Medulla oblongata (tissue), 1 donor: ENCODE results near the gene ANKRD24.
A peak's percentile ranks its signal among the peaks of the same experiment; 100 is the strongest.
"Not testable (repeated sequence)": the region's sequence is repeated elsewhere in the genome, so short reads cannot be mapped to it uniquely, and the experiment has no call there.

Experiments
- DNase-seq: peaks from one replicate; pipeline ENCODE4 v3.0.0-alpha.2; 2015; ENCODE audit errors: extremely low spot score

Gene ANKRD24

GRCh38 chr19:4173479-4174212 is 8.8 kb upstream of the ANKRD24 start:
- no peak for DNase-seq

DNA sequence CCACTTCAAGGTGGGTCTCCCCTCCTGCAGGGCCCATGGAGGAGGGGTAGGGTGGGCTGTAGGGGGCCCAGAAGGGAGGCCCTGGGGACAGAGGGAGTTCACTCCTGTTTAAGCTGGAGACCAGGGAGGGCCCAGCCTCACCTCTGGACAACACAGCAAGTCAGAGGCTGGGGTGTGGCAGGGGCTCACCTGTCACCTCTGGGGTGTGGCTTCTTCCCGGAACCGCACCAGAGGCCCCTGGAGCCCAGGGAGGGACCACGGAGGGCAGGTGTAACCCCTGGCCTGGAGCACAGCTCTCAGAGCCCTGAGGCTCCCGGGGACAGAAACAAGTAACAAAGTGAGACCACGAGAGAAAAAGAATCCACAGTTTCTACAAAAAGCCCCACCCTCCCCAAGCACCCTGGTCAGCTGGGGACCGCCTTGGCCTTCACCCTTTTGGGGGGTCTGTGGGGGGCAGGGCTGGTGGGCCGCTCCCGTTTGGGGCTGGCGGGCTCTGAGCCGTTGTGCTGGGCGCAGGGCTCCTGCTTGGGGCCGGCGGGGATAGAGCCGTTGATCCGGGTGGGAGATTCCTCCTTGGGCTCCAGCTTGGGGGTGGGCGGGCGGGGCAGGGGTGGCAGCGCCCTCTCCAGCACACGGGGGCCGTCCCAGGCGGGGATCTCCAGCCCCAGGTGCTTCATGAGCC is 8.1 kb upstream of the ANKRD24 start:
- no peak for DNase-seq

GRCh38 chr19:4174895-4175668 is 7.4 kb upstream of the ANKRD24 start:
- no peak for DNase-seq

DNA sequence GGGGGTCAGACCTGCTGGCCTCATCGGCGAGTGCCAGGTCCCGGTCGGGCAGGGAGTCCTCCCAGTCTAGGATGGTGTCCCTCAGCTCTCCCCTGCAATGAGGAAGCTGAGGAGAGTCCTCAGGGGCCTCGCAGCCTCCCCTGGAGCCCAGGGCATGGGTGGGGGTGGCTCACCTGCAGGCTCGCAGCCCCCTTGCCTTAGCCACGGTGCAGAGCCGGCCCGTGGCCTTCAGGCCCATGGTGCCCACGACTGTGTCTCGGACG is 6.9 kb upstream of the ANKRD24 start:
- no peak for DNase-seq

DNA sequence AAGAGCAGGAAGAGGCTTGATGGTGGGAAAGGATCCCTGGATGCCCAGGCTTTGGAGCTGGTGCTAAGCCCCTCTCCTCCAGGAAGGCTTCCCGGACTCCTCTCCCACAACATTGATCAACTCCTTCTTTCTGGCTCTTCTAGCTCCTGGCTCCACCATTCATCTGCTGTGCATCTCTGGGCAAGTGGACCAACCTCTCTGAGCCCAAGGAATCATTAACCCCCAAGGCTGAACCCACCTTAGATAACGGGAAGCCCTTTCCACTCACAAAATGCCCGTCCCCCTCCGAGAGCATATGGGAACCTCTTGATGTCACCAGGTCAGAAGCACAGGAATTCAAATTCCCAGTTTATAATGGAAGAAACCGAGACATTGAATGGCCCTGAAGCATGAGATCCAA is 5.3 kb upstream of the ANKRD24 start:
- no peak for DNase-seq

DNA sequence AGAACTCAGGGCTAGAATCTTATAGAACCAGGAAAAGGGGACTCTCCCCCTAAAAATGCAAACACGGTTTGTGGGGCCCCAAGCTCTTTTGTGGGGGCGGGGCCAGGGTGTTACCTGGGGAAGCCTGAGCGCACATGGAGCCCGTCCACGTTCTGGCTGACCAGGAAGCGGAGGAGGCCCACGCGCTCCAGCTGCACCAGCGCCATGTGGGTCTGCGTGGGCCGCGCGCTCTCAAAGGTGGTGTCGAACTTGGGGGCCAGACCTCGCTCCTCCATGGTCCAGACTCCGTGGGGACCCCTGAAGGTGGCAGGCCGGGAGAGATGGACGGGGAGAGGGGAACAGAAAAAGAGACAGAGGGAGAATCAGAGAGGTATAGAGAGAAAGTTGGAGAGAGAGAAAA is 3.5 kb upstream of the ANKRD24 start:
- DNase-seq: no peak

DNA sequence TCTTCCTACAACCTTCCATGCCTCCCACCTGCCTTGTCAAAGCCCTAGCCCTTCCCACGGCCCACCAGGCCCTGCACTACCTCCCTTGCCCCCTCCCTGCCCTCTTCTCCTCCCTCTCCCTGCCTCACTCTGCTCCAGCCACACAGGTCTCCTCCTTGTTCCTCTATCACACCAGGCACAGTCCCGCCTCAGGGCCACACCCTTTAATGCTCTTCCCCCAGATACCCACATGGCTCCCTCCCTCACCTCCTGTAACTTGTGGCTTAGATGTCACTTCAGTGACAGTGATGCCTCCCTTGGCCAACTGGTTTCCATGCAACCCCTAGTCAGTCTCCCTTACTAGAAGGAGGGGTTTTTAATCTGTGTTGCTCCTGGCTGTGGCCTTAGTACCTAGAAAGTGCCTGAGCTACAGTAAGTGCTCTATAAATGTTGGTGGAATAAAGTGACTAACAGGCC is 1.4 kb upstream of the ANKRD24 start:
- no peak for DNase-seq

- no peak for DNase-seq
These were observed 1.7 kb downstream of the ANKRD24 start for GRCh38 chr19:4183967-4184717.

- DNase-seq: no peak
These were observed 2.3 kb downstream of the ANKRD24 start for GRCh38 chr19:4184718-4185352.

- DNase-seq: no peak
These were observed 3.1 kb downstream of the ANKRD24 start for GRCh38 chr19:4185413-4186086.

GRCh38 chr19:4186087-4186993 is 3.9 kb downstream of the ANKRD24 start:
- DNase-seq: peak; percentile 63

DNA sequence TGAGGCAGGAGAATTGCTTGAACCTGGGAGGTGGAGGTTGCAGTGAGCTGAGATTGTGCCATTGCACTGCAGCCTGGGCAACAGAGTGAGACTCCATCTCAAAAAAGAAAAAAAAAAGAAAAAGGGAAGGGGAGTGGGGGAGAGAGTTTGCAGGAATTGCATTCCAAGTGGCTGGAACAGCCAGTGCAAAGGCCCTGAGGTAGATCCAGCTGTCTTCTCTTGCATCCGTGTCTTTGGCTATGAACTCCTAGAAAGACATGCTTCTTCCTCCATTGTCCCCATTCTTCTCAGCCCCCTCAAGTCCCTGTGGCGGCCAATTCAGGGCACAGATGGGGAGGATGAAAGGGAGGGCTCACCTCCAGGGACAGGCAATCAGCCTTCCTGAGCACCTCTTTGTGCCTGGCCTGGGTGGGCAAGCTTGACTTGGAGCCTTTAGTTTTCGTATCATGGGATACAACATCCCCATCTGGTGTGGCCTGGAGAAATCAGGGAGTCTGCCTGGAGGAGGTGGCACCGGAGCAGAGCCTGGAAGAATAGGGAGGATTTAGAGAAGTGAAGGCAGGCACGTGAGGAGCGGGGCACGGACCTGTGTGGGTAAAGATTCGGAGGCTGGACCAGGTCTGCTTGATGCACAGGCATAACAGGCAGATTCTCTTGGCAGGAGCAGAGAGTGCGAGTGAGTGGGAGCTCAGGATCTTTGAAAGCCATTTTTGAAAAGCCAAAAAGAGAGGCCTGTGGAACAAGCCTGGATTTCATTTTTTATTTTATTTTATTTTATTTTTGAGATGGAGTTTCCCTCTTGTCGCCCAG is 5.0 kb downstream of the ANKRD24 start:
- DNase-seq: no peak

GRCh38 chr19:4189641-4190040 is 7.2 kb downstream of the ANKRD24 start:
- no peak for DNase-seq

DNA sequence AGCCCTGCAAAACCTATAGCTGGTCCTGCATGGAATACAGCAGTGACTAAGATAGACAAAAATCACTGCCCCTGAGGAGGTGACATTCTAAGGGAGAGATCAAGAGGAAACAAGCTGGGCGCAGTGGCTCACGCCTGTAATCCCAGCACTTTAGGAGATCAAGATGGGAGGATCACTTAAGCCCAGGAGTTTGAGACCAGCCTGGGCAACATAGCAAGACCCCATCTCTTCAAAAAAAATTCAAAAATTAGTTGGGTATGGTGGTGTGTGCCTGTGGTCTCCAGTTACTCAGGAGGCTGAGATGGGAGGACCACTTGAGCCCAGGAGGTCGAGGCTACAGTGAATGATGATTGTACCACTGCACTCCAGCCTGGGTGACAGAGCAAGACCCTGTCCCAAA is 10.0 kb downstream of the ANKRD24 start:
- not testable (repeated sequence) for DNase-seq

DNA sequence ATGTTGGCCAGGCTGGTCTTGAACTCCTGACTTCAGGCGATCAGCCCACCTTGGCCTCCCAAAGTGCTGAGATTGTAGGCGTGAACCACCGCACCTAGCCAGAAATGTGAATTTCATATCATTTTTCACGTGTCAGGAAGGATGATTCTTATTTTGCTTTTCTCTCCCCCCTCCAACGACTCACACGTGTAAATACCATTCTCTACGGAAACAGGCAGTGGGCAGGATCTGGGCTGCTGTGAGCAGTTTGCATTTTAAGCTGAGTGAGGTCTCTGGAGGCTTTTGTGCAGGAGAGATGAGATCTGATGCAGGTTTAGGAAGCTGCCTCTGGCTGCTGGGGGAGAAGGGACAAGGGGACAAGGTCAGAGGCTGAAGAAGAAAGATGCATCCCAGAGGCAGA is 11.9 kb downstream of the ANKRD24 start:
- DNase-seq: no peak

DNA sequence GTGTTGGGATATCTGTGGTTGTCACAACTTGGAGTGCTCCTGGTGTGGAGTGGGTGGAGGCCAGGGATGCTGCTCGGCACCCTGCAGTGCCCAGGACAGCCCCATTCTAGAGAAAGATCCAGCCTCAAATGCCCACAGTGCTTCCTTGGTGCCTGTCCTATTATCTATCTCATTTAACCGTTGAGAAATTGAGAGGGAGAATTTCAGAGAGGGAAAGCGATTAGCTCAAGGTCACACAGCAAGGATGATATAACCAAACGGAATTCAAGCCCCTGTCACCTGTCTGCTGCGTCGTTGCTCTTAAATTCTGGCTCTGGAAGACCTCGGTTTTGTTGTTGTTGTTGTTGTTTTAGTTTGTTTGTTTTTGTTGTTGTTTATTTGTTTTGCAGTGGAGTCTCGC is 13.5 kb downstream of the ANKRD24 start:
- no peak for DNase-seq

- DNase-seq: no peak
These were observed 14.2 kb downstream of the ANKRD24 start for GRCh38 chr19:4196587-4197148.

- DNase-seq: no peak
These were observed 14.7 kb downstream of the ANKRD24 start for GRCh38 chr19:4197228-4197624.
